Endothelial cell of umbilical vein (primary cell): ENCODE data around the gene HOXD4. TPM values are rescaled to one million over a fixed set of nuclear protein-coding genes. Genes with fewer than 3 reads are reported as not detected.

Source experiments
- BruUV-seq: library from RNA; stranded (reverse); fragments of 400-500 nt; replicated peaks from 2 replicates; lab custom pipeline; 2021; lab: Mats Ljungman, UMichigan
- CTCF ChIA-PET: fragments of 300-600, 350-600 bp; sonication (Branson Sonifier 250); formaldehyde crosslinking; loops from one replicate; lab custom pipeline; 2021; ENCODE audit warnings: antibody characterized with exemption, inconsistent platforms; lab: Charles Lee
- POLR2A ChIA-PET: fragments of 300-600, 350-600 bp; sonication (Branson Sonifier 250); formaldehyde crosslinking; loops from one replicate; lab custom pipeline; 2021; ENCODE audit warnings: antibody characterized with exemption, inconsistent platforms; lab: Charles Lee
- DNase-seq: peaks from one replicate; pipeline ENCODE4 v3.0.0-alpha.2; 2011; ENCODE audit warnings: low read depth, low spot score
- FAIRE-seq: peaks from 2 replicates; lab custom pipeline; 2011; peaks lifted over from hg19 to GRCh38; lab: Jason Lieb, UNC
- H2AFZ ChIP-seq: 2 replicates; pipeline ENCODE4 v1.6.0; 2012; ENCODE audit warnings: low read depth, low read length, control low read depth, inconsistent platforms
- H3K27ac ChIP-seq: 2 replicates; pipeline ENCODE4 v1.5.1; 2011; ENCODE audit warnings: low read depth, mild to moderate bottlenecking, control low read depth, low read length, moderate library complexity; ENCODE audit not compliant: insufficient read depth
- H3K27me3 ChIP-seq, 2 experiments: 2 replicates each; pipeline versions ENCODE4 v1.6.0 to v1.6.1; 2011; ENCODE audit warnings: low read length in 2 of 2, mixed read lengths in 1 of 2; ENCODE audit not compliant: control insufficient read depth in 2 of 2, insufficient read depth in 2 of 2
- H3K36me3 ChIP-seq, 2 experiments: 2 replicates in 1 of 2; 3 replicates in 1 of 2; pipeline ENCODE4 v1.5.1; 2011; ENCODE audit warnings: low read length in 2 of 2, mild to moderate bottlenecking in 1 of 2, moderate library complexity in 1 of 2; ENCODE audit not compliant: control insufficient read depth in 2 of 2, insufficient read depth in 2 of 2; ENCODE audit errors: extremely low read depth in 1 of 2
- H3K4me1 ChIP-seq: 3 replicates; pipeline ENCODE4 v1.5.1; 2011; ENCODE audit warnings: mild to moderate bottlenecking, low read length; ENCODE audit not compliant: control insufficient read depth, insufficient read depth; ENCODE audit errors: extremely low read depth
- H3K4me2 ChIP-seq: 2 replicates; pipeline ENCODE4 v1.6.1; 2011; ENCODE audit warnings: low read length, control low read depth, mixed read lengths; ENCODE audit not compliant: insufficient read depth
- H3K4me3 ChIP-seq, 3 experiments: fragments of 200-600 bp in 1 of 3; sonication (generic), shearing (Covaris generic) in 1 of 3; replicated peaks in 1 of 3; 2 replicates each; pipeline ENCODE4 v1.5.1; 2011 to 2016; ENCODE audit warnings: control low read depth in 3 of 3, low read length in 3 of 3, mild to moderate bottlenecking in 2 of 3, inconsistent platforms in 1 of 3, low read depth in 1 of 3, moderate library complexity in 1 of 3; ENCODE audit not compliant: insufficient read depth in 1 of 3
- H3K79me2 ChIP-seq: 2 replicates; pipeline ENCODE4 v1.6.0; 2012; ENCODE audit warnings: low read length, inconsistent platforms; ENCODE audit not compliant: control insufficient read depth, insufficient read depth
- H3K9ac ChIP-seq: replicated peaks from 2 replicates; pipeline ENCODE3; 2011; ENCODE audit warnings: low read length, control low read depth; ENCODE audit not compliant: insufficient read depth; ENCODE audit errors: extremely low read depth
- H3K9me1 ChIP-seq: replicated peaks from 3 replicates; pipeline ENCODE4 v1.6.0; 2011; ENCODE audit warnings: mild to moderate bottlenecking, low read length; ENCODE audit not compliant: control insufficient read depth, insufficient read depth; ENCODE audit errors: extremely low read depth
- H3K9me3 ChIP-seq: replicated peaks from 2 replicates; pipeline ENCODE4 v1.5.1; 2012; ENCODE audit warnings: low read length, inconsistent platforms; ENCODE audit not compliant: control insufficient read depth, insufficient read depth
- H4K20me1 ChIP-seq: replicated peaks from 2 replicates; pipeline ENCODE3; 2011; ENCODE audit warnings: mild to moderate bottlenecking, low read length; ENCODE audit not compliant: control insufficient read depth, insufficient read depth; ENCODE audit errors: extremely low read depth
- EZH2 ChIP-seq: IDR thresholded peaks from 2 replicates; pipeline ENCODE4 v1.6.1; 2012; ENCODE audit warnings: borderline replicate concordance, low read depth, mild to moderate bottlenecking, moderate library complexity, low read length, inconsistent platforms; ENCODE audit not compliant: severe bottlenecking
- FOS ChIP-seq: IDR thresholded peaks from 2 replicates; pipeline ENCODE4 v1.6.1; 2011; ENCODE audit warnings: mild to moderate bottlenecking, low read length, moderate library complexity, borderline replicate concordance; ENCODE audit not compliant: insufficient read depth
- GATA2 ChIP-seq: IDR thresholded peaks from 2 replicates; pipeline ENCODE4 v1.7.0; 2011; ENCODE audit warnings: low read depth, mild to moderate bottlenecking, moderate library complexity, mixed read lengths, low read length; ENCODE audit not compliant: insufficient read length, insufficient read depth
- JUN ChIP-seq: IDR thresholded peaks from 2 replicates; pipeline ENCODE4 v1.6.1; 2011; ENCODE audit warnings: borderline replicate concordance, low read depth; ENCODE audit not compliant: insufficient read length, insufficient read depth
- MYC ChIP-seq: IDR thresholded peaks from one replicate; pipeline ENCODE4 v1.6.1; 2011; ENCODE audit warnings: mild to moderate bottlenecking, low read depth, low read length
- POLR2A ChIP-seq: IDR thresholded peaks from 2 replicates; pipeline ENCODE4 v1.6.1; 2012; ENCODE audit warnings: low read depth, mild to moderate bottlenecking, control low read depth, low read length
- POLR2AphosphoS5 ChIP-seq: IDR thresholded peaks from 2 replicates; pipeline ENCODE4 v1.6.1; 2012; ENCODE audit warnings: low read depth, mild to moderate bottlenecking, control low read depth, low read length, moderate library complexity; ENCODE audit not compliant: insufficient read depth
- dilution Hi-C: fragments of 300-500 bp; cut with MboI; formaldehyde crosslinking; loops from one replicate; pipeline ENCODE4 v1.15.0; 2019; ENCODE audit warnings: low sequenced_read_pairs; ENCODE audit not compliant: extremely low pct_ligation_motif_present
- intact Hi-C: fragments of 100-400 bp; cut with micrococcal nuclease; formaldehyde crosslinking; loops from one replicate; pipeline ENCODE4 v1.10.0; 2022
- polyA plus RNA-seq, 4 experiments: library from polyadenylated mRNA; depleted of rRNA in 3 of 4; stranded (reverse) in 3 of 4; unstranded in 1 of 4; fragments of >200 nt; gene quantifications; 2 replicates each; pipeline versions ENCODE4 v1.2.1 to v1.2.3, GENCODE V29; 2011 to 2012; ENCODE audit warnings: missing spikeins in 1 of 4
- total RNA-seq: library from RNA; stranded (reverse); gene quantifications from 2 replicates; pipeline ENCODE4 v1.2.3, GENCODE V29; 2021
- TF ChIP-seq, protein P1 (sequence below): IDR thresholded peaks from 2 replicates; pipeline ENCODE4 v1.6.1; 2011; ENCODE audit not compliant: insufficient read depth, insufficient read length
- TF ChIP-seq, protein P2 (sequence below), 2 donors: IDR thresholded peaks; 1 replicate in 1 of 2; 2 replicates in 1 of 2; pipeline ENCODE4 v1.5.1; 2011; ENCODE audit warnings: low read length in 2 of 2, mild to moderate bottlenecking in 2 of 2, moderate library complexity in 2 of 2, control low read depth in 1 of 2, inconsistent platforms in 1 of 2, low read depth in 1 of 2; ENCODE audit not compliant: insufficient read depth in 1 of 2; ENCODE audit errors: extremely low read depth in 1 of 2

Gene HOXD4
- total and polyA plus RNA-seq, 2 donors (not counting 3 experiments of a cell fraction or from before 2014, with no cell fraction given) = 7.6 to 13.7 TPM

DNA sequence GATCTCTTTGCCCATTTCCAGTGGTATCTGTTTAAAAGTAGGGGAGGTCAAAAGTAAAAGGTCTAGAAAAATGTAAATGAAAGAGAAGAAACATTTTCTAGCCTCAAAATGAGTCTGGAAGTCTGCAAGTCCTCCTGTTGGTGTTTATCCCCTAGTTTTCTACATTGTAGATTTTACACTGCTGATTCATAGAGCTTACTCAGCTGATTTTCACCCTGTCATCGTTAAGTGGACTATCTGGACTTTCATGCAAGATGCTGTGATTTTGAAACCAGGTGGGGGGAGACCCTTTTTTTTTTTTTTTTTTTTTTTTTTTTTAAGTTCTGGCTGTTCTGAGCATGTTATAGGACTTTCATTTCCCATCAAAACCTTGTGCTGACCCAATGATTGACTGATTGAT lies 16.0 kb downstream of the HOXD4 start:
- Histone ChIP-seq H2AFZ (no peak overlapping the region), H3K9me1 (no peaks in the 10 kb centered on the region), H3K4me1 (peaks cover 3% of the 10 kb centered on the region), H3K27me3 (peaks cover 5 to 15% of the 10 kb centered on the region in 2 experiments), H3K4me2 (no peak overlapping the region), H3K4me3 (no peak overlapping the region), H3K79me2 (no peaks in the 10 kb centered on the region), H4K20me1 (no peaks in the 10 kb centered on the region), H3K9me3 (no peaks in the 10 kb centered on the region), H3K9ac (no peak overlapping the region), H3K36me3 (no peaks in the 10 kb centered on the region), H3K27ac (no peak overlapping the region)
- FAIRE-seq (no peak), DNase-seq (no peak)
- intact Hi-C loops = no loop called here
- TF ChIP-seq, protein P1, sequence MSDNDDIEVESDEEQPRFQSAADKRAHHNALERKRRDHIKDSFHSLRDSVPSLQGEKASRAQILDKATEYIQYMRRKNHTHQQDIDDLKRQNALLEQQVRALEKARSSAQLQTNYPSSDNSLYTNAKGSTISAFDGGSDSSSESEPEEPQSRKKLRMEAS = no peak
- ChIA-PET POLR2A (no interaction called here), CTCF (interaction anchor here (2.5 to 2.6 kb wide), 2 partner anchors 288 to 387 kb away, joined by 11 to 12 read pairs; no protein-coding TSS in a partner anchor)
- BruUV-seq = no TSS peak
- dilution Hi-C loops = no loop called here

- dilution Hi-C loops (no loop called here), intact Hi-C loops (no loop called here)
- BruUV-seq = no TSS peak
- no peaks in the 10 kb centered on the region for H3K79me2 ChIP-seq
- peaks cover 4 to 12% of the 10 kb centered on the region in 2 experiments for H3K27me3 ChIP-seq
- no peak overlapping the region for H3K27ac ChIP-seq
- no peak overlapping the region for H3K9ac ChIP-seq
- H4K20me1 ChIP-seq = no peaks in the 10 kb centered on the region
- H3K9me3 ChIP-seq = no peaks in the 10 kb centered on the region
- POLR2A ChIA-PET = no interaction called here
- H3K9me1 ChIP-seq = no peaks in the 10 kb centered on the region
- no peak overlapping the region for H3K4me3 ChIP-seq
- H3K36me3 ChIP-seq = no peaks in the 10 kb centered on the region
- DNase-seq (no peak), FAIRE-seq (no peak)
- no peak overlapping the region for H2AFZ ChIP-seq
- peaks cover 3% of the 10 kb centered on the region for H3K4me1 ChIP-seq
- no peak overlapping the region for H3K4me2 ChIP-seq
- TF ChIP-seq MYC = no peak
- TF ChIP-seq, protein P2, sequence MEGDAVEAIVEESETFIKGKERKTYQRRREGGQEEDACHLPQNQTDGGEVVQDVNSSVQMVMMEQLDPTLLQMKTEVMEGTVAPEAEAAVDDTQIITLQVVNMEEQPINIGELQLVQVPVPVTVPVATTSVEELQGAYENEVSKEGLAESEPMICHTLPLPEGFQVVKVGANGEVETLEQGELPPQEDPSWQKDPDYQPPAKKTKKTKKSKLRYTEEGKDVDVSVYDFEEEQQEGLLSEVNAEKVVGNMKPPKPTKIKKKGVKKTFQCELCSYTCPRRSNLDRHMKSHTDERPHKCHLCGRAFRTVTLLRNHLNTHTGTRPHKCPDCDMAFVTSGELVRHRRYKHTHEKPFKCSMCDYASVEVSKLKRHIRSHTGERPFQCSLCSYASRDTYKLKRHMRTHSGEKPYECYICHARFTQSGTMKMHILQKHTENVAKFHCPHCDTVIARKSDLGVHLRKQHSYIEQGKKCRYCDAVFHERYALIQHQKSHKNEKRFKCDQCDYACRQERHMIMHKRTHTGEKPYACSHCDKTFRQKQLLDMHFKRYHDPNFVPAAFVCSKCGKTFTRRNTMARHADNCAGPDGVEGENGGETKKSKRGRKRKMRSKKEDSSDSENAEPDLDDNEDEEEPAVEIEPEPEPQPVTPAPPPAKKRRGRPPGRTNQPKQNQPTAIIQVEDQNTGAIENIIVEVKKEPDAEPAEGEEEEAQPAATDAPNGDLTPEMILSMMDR (IDR thresholded peaks at IDR 0.05; ENCODE audit: extremely low read depth in 1 of 2, insufficient read depth in 1 of 2, low read depth in 1 of 2, low read length in 2 of 2) = no peak
- TF ChIP-seq JUN = no peak
- TF ChIP-seq, protein P1 = no peak
- TF ChIP-seq POLR2A = no peak
- TF ChIP-seq GATA2 = no peak
- no peak for TF ChIP-seq FOS
- TF ChIP-seq EZH2 = no peak
- no peak for TF ChIP-seq POLR2AphosphoS5
- CTCF ChIA-PET = interaction anchor here (0.6 to 2.5 kb wide), 7 partner anchors 10 to 385 kb away, joined by 3 to 12 read pairs (median 3); no protein-coding TSS in a partner anchor
These were observed 17.8 kb downstream of the HOXD4 start for GRCh38 chr2:176169181-176169580.
